WERI-Rb-1 (cell line): ENCODE data around the gene ADRA2A.

ENCODE experiments used
- DNase-seq: peaks from one replicate; pipeline ENCODE4 v3.0.0-alpha.2; 2020
- H3K27ac ChIP-seq: fragments of 250-450 bp; sonication (Bioruptor Pico); 2 replicates; pipeline ENCODE4 v1.5.1; 2020; ENCODE audit warnings: mild to moderate bottlenecking, moderate library complexity
- H3K27me3 ChIP-seq: fragments of 250-450 bp; sonication (Bioruptor Pico); 2 replicates; pipeline ENCODE4 v1.5.1; 2021; ENCODE audit warnings: mild to moderate bottlenecking, low read depth, moderate library complexity; ENCODE audit not compliant: insufficient read depth, severe bottlenecking
- H3K36me3 ChIP-seq: fragments of 250-450 bp; sonication (Bioruptor Pico); 2 replicates; pipeline ENCODE4 v1.5.1; 2020; ENCODE audit warnings: mild to moderate bottlenecking, moderate library complexity
- H3K4me3 ChIP-seq: 2 replicates; pipeline ENCODE4 v1.5.1; 2011; ENCODE audit warnings: low read depth, mild to moderate bottlenecking, control low read depth, low read length
- H3K9me3 ChIP-seq: fragments of 250-450 bp; sonication (Bioruptor Pico); 2 replicates; pipeline ENCODE4 v1.5.1; 2021; ENCODE audit warnings: mild to moderate bottlenecking, moderate library complexity; ENCODE audit not compliant: severe bottlenecking
- TF ChIP-seq, protein P1 (sequence below): IDR thresholded peaks from 2 replicates; pipeline ENCODE4 v1.5.1; 2011; ENCODE audit warnings: low read depth, mild to moderate bottlenecking, control low read depth, inconsistent platforms, low read length

ADRA2A gene

DNA sequence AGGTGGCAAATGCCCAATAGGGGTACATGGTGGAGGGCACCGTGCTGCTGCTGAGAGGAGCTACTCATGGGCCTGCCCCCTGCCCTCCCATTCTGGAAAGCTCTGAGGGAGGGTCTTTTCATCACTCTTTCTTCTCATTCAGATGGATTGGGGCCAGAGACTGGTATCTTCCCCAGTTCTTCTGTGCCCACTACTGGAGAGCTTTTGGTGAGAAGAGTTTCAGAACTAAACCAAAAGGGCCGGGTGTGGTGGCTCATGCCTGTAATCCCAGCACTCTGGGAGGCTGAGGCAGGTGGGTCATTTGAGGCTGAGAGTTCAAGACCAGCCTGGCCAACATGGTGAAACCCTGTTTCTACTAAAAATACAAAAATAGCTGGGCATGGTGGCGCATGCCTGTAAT, 12.5 kb downstream of the ADRA2A start:
- Histone ChIP-seq H3K27me3 (no peaks in the 10 kb centered on the region), H3K27ac (no peak overlapping the region), H3K4me3 (no peak overlapping the region), H3K36me3 (no peaks in the 10 kb centered on the region), H3K9me3 (no peaks in the 10 kb centered on the region)
- TF ChIP-seq, protein P1, sequence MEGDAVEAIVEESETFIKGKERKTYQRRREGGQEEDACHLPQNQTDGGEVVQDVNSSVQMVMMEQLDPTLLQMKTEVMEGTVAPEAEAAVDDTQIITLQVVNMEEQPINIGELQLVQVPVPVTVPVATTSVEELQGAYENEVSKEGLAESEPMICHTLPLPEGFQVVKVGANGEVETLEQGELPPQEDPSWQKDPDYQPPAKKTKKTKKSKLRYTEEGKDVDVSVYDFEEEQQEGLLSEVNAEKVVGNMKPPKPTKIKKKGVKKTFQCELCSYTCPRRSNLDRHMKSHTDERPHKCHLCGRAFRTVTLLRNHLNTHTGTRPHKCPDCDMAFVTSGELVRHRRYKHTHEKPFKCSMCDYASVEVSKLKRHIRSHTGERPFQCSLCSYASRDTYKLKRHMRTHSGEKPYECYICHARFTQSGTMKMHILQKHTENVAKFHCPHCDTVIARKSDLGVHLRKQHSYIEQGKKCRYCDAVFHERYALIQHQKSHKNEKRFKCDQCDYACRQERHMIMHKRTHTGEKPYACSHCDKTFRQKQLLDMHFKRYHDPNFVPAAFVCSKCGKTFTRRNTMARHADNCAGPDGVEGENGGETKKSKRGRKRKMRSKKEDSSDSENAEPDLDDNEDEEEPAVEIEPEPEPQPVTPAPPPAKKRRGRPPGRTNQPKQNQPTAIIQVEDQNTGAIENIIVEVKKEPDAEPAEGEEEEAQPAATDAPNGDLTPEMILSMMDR = no peak
- DNase-seq = no peak

DNA sequence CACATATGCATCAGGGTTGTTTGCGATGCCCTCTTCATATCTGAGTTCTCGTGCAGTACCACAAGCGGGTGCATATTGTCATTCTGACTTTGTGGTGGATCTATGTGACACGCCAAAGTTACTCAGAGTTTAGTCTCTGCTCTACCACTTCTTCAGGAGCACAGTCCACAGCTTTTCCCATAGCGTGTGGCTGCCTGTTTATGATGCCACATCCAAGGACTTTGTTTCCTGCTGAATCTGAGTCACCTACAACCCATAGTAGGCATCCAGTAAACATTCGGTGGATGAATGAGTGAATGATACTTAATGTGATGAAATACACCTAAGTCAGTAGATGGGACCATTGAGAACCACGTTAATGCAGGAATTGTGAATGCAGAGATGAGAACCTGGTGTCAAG, 15.0 kb downstream of the ADRA2A start:
- TF ChIP-seq, protein P1 = no peak
- H3K9me3 ChIP-seq = no peaks in the 10 kb centered on the region
- H3K36me3 ChIP-seq = no peaks in the 10 kb centered on the region
- DNase-seq = no peak
- H3K4me3 ChIP-seq = no peak overlapping the region
- no peaks in the 10 kb centered on the region for H3K27me3 ChIP-seq
- no peak overlapping the region for H3K27ac ChIP-seq

DNA sequence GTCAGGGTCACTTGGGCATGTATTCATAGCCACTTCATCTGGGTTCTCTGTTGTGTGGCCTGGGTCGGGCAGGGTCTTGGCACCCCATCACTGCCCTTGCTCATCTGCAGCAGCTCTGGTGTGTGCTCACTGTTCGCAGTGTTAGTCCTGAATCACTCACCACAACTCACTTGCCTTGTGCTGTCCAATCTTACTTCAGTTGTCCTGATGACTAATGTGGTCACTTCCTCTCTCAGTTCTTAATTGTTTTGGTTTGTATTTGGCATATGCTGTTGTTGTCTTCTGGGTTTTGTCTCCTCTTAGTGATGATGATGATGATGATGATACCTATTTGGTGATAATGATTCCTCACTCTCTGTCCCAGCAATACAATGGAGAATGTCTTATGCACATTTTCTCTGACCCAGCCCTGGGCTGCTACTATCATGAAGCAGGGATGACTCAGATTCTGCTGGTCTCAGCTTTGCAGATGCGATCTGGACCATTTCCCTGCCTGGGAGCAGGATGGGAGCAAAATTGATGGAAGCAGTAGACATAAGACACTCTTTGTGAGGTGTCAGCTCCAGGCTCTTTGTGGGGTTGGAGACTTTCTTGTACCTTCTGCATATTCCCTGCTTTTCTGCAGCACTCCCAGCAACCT, 17.0 kb downstream of the ADRA2A start:
- no peaks in the 10 kb centered on the region for H3K9me3 ChIP-seq
- H3K4me3 ChIP-seq = no peak overlapping the region
- TF ChIP-seq, protein P1 = no peak
- no peak for DNase-seq
- no peaks in the 10 kb centered on the region for H3K27me3 ChIP-seq
- H3K27ac ChIP-seq = no peak overlapping the region
- H3K36me3 ChIP-seq = no peaks in the 10 kb centered on the region

DNA sequence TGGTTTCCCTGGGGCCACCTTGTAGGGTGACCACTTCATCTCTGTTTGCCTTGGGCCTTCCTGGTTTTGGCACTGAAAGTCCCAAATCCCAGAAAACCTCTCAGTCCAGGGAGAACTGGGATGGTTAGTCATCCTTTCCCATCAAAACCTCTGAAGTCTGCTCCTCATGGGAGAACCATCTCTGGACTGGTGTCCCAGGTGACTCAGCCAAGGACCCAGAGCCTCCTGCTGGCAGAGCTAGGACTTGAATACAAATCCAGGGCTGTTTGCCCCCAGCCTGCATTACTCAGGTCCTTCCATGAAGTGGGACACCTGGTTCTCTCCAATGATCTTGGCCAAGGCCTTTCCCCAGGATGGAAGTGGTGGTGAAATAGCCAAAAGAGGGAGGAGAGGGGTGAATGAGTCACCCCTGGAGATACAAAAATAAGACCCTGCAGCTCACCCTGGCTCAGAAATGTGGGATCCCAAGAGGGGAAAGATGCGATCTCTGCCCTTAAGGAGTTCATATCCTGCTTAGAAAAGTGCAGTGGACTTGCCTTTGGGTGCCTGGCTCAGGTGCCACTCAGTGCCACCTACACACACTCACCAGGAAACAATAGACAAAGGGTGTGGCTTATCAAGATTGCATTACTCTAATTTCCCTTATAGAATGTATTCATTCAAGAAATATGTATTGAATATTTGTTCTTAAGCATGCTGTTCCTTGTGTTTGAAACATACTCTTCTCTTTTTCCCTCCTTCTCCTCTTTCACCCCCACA, 22.0 kb downstream of the ADRA2A start:
- Histone ChIP-seq H3K4me3 (no peak overlapping the region), H3K9me3 (no peaks in the 10 kb centered on the region), H3K27ac (no peak overlapping the region), H3K36me3 (no peaks in the 10 kb centered on the region), H3K27me3 (no peaks in the 10 kb centered on the region)
- DNase-seq = no peak
- TF ChIP-seq, protein P1 = no peak

DNA sequence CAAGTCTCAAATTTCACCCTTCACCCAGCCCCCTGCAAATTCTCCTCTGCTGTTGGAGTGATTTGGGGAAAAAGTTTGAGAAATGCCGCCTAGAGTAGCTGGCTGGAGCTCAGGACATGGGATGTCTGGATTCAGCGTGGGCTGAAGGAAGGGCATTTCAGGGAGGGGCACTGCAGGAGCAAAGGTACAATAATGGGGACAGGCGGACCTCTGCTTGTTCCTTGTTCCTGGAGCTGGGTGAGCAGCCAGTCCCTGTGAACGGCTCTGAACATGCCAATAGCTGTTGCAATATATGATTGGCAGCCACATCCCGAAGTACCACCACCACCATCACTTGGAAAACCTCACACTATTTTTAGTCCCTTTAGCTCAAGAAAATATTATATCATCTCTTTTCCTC, 23.4 kb downstream of the ADRA2A start:
- no peaks in the 10 kb centered on the region for H3K9me3 ChIP-seq
- no peaks in the 10 kb centered on the region for H3K36me3 ChIP-seq
- H3K27me3 ChIP-seq = no peaks in the 10 kb centered on the region
- DNase-seq = no peak
- no peak overlapping the region for H3K27ac ChIP-seq
- TF ChIP-seq, protein P1 = no peak
- no peak overlapping the region for H3K4me3 ChIP-seq
